GM13976 (cell line): ENCODE measurements around the gene CCDC74A.

Source experiments
- DNase-seq: peaks from one replicate; pipeline ENCODE4 v3.0.0; 2012; ENCODE audit warnings: low spot score
- CTCF ChIP-seq: IDR thresholded peaks from 2 replicates; pipeline ENCODE4 v1.5.1; 2012; ENCODE audit warnings: borderline replicate concordance, mild to moderate bottlenecking; ENCODE audit not compliant: insufficient read depth; ENCODE audit errors: extremely low read depth, missing control alignments, control extremely low read depth
- in situ Hi-C: fragments of 300-500 bp; cut with MboI; formaldehyde crosslinking; loops from one replicate; pipeline ENCODE4 v1.12.0; 2022; ENCODE audit warnings: low sequenced_read_pairs, mixed read lengths, inconsistent platforms; ENCODE audit not compliant: unreplicated experiment

Gene CCDC74A

DNA sequence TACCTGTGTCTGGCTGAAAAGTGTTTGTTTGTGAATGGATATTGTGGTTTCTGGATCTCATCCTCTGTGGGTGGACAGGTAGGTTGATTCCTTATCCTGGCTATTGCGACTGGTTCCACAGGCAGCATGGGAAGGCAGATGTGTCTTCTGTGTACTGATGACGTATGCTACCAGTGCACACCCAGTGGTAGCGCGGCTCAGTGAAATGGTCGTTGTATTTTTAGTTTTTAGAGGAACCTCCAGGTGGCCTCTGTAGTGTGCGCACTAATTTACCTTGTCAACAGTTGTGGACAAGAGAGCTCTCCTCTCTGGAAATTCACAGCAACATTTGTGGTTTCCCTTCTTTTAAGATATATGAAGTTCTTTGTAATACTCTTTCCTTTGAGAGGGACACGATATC is 52.5 kb downstream of the CCDC74A start:
- in situ Hi-C loops = no loop called here
- TF ChIP-seq CTCF = no peak
- DNase-seq = no peak
